Endothelial cell of umbilical vein (primary cell): Measurements from ENCODE around the gene PTDSS2. TPM values are rescaled to one million over a fixed set of nuclear protein-coding genes. Genes with fewer than 3 reads are reported as not detected.

Experiments
- BruUV-seq: library from RNA; stranded (reverse); fragments of 400-500 nt; replicated peaks from 2 replicates; lab custom pipeline; 2021; lab: Mats Ljungman, UMichigan
- CTCF ChIA-PET: fragments of 300-600, 350-600 bp; sonication (Branson Sonifier 250); formaldehyde crosslinking; loops from one replicate; lab custom pipeline; 2021; ENCODE audit warnings: antibody characterized with exemption, inconsistent platforms; lab: Charles Lee
- POLR2A ChIA-PET: fragments of 300-600, 350-600 bp; sonication (Branson Sonifier 250); formaldehyde crosslinking; loops from one replicate; lab custom pipeline; 2021; ENCODE audit warnings: antibody characterized with exemption, inconsistent platforms; lab: Charles Lee
- DNase-seq: peaks from one replicate; pipeline ENCODE4 v3.0.0-alpha.2; 2011; ENCODE audit warnings: low read depth, low spot score
- FAIRE-seq: peaks from 2 replicates; lab custom pipeline; 2011; peaks lifted over from hg19 to GRCh38; lab: Jason Lieb, UNC
- H2AFZ ChIP-seq: 2 replicates; pipeline ENCODE4 v1.6.0; 2012; ENCODE audit warnings: low read depth, low read length, control low read depth, inconsistent platforms
- H3K27ac ChIP-seq: 2 replicates; pipeline ENCODE4 v1.5.1; 2011; ENCODE audit warnings: low read depth, mild to moderate bottlenecking, control low read depth, low read length, moderate library complexity; ENCODE audit not compliant: insufficient read depth
- H3K27me3 ChIP-seq, 2 experiments: 2 replicates each; pipeline versions ENCODE4 v1.6.0 to v1.6.1; 2011; ENCODE audit warnings: low read length in 2 of 2, mixed read lengths in 1 of 2; ENCODE audit not compliant: control insufficient read depth in 2 of 2, insufficient read depth in 2 of 2
- H3K36me3 ChIP-seq, 2 experiments: 2 replicates in 1 of 2; 3 replicates in 1 of 2; pipeline ENCODE4 v1.5.1; 2011; ENCODE audit warnings: low read length in 2 of 2, mild to moderate bottlenecking in 1 of 2, moderate library complexity in 1 of 2; ENCODE audit not compliant: control insufficient read depth in 2 of 2, insufficient read depth in 2 of 2; ENCODE audit errors: extremely low read depth in 1 of 2
- H3K4me1 ChIP-seq: 3 replicates; pipeline ENCODE4 v1.5.1; 2011; ENCODE audit warnings: mild to moderate bottlenecking, low read length; ENCODE audit not compliant: control insufficient read depth, insufficient read depth; ENCODE audit errors: extremely low read depth
- H3K4me2 ChIP-seq: 2 replicates; pipeline ENCODE4 v1.6.1; 2011; ENCODE audit warnings: low read length, control low read depth, mixed read lengths; ENCODE audit not compliant: insufficient read depth
- H3K4me3 ChIP-seq, 3 experiments: fragments of 200-600 bp in 1 of 3; sonication (generic), shearing (Covaris generic) in 1 of 3; replicated peaks in 1 of 3; 2 replicates each; pipeline ENCODE4 v1.5.1; 2011 to 2016; ENCODE audit warnings: control low read depth in 3 of 3, low read length in 3 of 3, mild to moderate bottlenecking in 2 of 3, inconsistent platforms in 1 of 3, low read depth in 1 of 3, moderate library complexity in 1 of 3; ENCODE audit not compliant: insufficient read depth in 1 of 3
- H3K79me2 ChIP-seq: 2 replicates; pipeline ENCODE4 v1.6.0; 2012; ENCODE audit warnings: low read length, inconsistent platforms; ENCODE audit not compliant: control insufficient read depth, insufficient read depth
- H3K9ac ChIP-seq: replicated peaks from 2 replicates; pipeline ENCODE3; 2011; ENCODE audit warnings: low read length, control low read depth; ENCODE audit not compliant: insufficient read depth; ENCODE audit errors: extremely low read depth
- H3K9me1 ChIP-seq: replicated peaks from 3 replicates; pipeline ENCODE4 v1.6.0; 2011; ENCODE audit warnings: mild to moderate bottlenecking, low read length; ENCODE audit not compliant: control insufficient read depth, insufficient read depth; ENCODE audit errors: extremely low read depth
- H3K9me3 ChIP-seq: replicated peaks from 2 replicates; pipeline ENCODE4 v1.5.1; 2012; ENCODE audit warnings: low read length, inconsistent platforms; ENCODE audit not compliant: control insufficient read depth, insufficient read depth
- H4K20me1 ChIP-seq: replicated peaks from 2 replicates; pipeline ENCODE3; 2011; ENCODE audit warnings: mild to moderate bottlenecking, low read length; ENCODE audit not compliant: control insufficient read depth, insufficient read depth; ENCODE audit errors: extremely low read depth
- EZH2 ChIP-seq: IDR thresholded peaks from 2 replicates; pipeline ENCODE4 v1.6.1; 2012; ENCODE audit warnings: borderline replicate concordance, low read depth, mild to moderate bottlenecking, moderate library complexity, low read length, inconsistent platforms; ENCODE audit not compliant: severe bottlenecking
- FOS ChIP-seq: IDR thresholded peaks from 2 replicates; pipeline ENCODE4 v1.6.1; 2011; ENCODE audit warnings: mild to moderate bottlenecking, low read length, moderate library complexity, borderline replicate concordance; ENCODE audit not compliant: insufficient read depth
- GATA2 ChIP-seq: IDR thresholded peaks from 2 replicates; pipeline ENCODE4 v1.7.0; 2011; ENCODE audit warnings: low read depth, mild to moderate bottlenecking, moderate library complexity, mixed read lengths, low read length; ENCODE audit not compliant: insufficient read length, insufficient read depth
- JUN ChIP-seq: IDR thresholded peaks from 2 replicates; pipeline ENCODE4 v1.6.1; 2011; ENCODE audit warnings: borderline replicate concordance, low read depth; ENCODE audit not compliant: insufficient read length, insufficient read depth
- MAX ChIP-seq: IDR thresholded peaks from 2 replicates; pipeline ENCODE4 v1.6.1; 2011; ENCODE audit not compliant: insufficient read depth, insufficient read length
- MYC ChIP-seq: IDR thresholded peaks from one replicate; pipeline ENCODE4 v1.6.1; 2011; ENCODE audit warnings: mild to moderate bottlenecking, low read depth, low read length
- POLR2A ChIP-seq: IDR thresholded peaks from 2 replicates; pipeline ENCODE4 v1.6.1; 2012; ENCODE audit warnings: low read depth, mild to moderate bottlenecking, control low read depth, low read length
- POLR2AphosphoS5 ChIP-seq: IDR thresholded peaks from 2 replicates; pipeline ENCODE4 v1.6.1; 2012; ENCODE audit warnings: low read depth, mild to moderate bottlenecking, control low read depth, low read length, moderate library complexity; ENCODE audit not compliant: insufficient read depth
- dilution Hi-C: fragments of 300-500 bp; cut with MboI; formaldehyde crosslinking; loops from one replicate; pipeline ENCODE4 v1.15.0; 2019; ENCODE audit warnings: low sequenced_read_pairs; ENCODE audit not compliant: extremely low pct_ligation_motif_present
- intact Hi-C: fragments of 100-400 bp; cut with micrococcal nuclease; formaldehyde crosslinking; loops from one replicate; pipeline ENCODE4 v1.10.0; 2022
- polyA plus RNA-seq, 4 experiments: library from polyadenylated mRNA; depleted of rRNA in 3 of 4; stranded (reverse) in 3 of 4; unstranded in 1 of 4; fragments of >200 nt; gene quantifications; 2 replicates each; pipeline versions ENCODE4 v1.2.1 to v1.2.3, GENCODE V29; 2011 to 2012; ENCODE audit warnings: missing spikeins in 1 of 4
- total RNA-seq: library from RNA; stranded (reverse); gene quantifications from 2 replicates; pipeline ENCODE4 v1.2.3, GENCODE V29; 2021
- TF ChIP-seq, protein P1 (sequence below), 2 donors: IDR thresholded peaks; 1 replicate in 1 of 2; 2 replicates in 1 of 2; pipeline ENCODE4 v1.5.1; 2011; ENCODE audit warnings: low read length in 2 of 2, mild to moderate bottlenecking in 2 of 2, moderate library complexity in 2 of 2, control low read depth in 1 of 2, inconsistent platforms in 1 of 2, low read depth in 1 of 2; ENCODE audit not compliant: insufficient read depth in 1 of 2; ENCODE audit errors: extremely low read depth in 1 of 2

The PTDSS2 gene
- total and polyA plus RNA-seq, 2 donors (not counting 3 experiments of a cell fraction or from before 2014, with no cell fraction given) = 41.4 to 46.8 TPM

- no peak overlapping the region for H3K4me2 ChIP-seq
- H4K20me1 ChIP-seq = no peaks in the 10 kb centered on the region
- FAIRE-seq (no peak), DNase-seq (no peak)
- peaks cover 16% of the 10 kb centered on the region for H3K79me2 ChIP-seq
- dilution Hi-C loops (no loop called here), intact Hi-C loops (loop anchor here (2.0 to 5.0 kb wide), 2 partner anchors 23 to 159 kb away; partner anchors contain the start of genes DEAF1, LMNTD2, RASSF7 and TMEM80)
- H2AFZ ChIP-seq = peak overlapping the region; percentile 10
- H3K27me3 ChIP-seq = no peaks in the 10 kb centered on the region
- no peak overlapping the region for H3K27ac ChIP-seq
- H3K9me3 ChIP-seq = no peaks in the 10 kb centered on the region
- peaks cover 2 to 4% of the 10 kb centered on the region in 2 experiments for H3K36me3 ChIP-seq
- H3K9me1 ChIP-seq = no peaks in the 10 kb centered on the region
- TF ChIP-seq FOS (no peak), POLR2A (no peak), MAX (no peak)
- BruUV-seq = no TSS peak
- POLR2A ChIA-PET = interaction anchor here (0.6 kb wide), 1 partner anchor 189 kb away, joined by 3 read pairs; no protein-coding TSS in a partner anchor
- H3K4me3 ChIP-seq = no peak overlapping the region
- CTCF ChIA-PET = no interaction called here
- peaks cover 3% of the 10 kb centered on the region for H3K4me1 ChIP-seq
- H3K9ac ChIP-seq = no peak overlapping the region
Measured at GRCh38 chr11:537622-538430, 87.7 kb downstream of the PTDSS2 start.

- Histone ChIP-seq H3K4me3 (no peak overlapping the region), H3K27ac (no peak overlapping the region)
- POLR2A ChIA-PET = no interaction called here
Measured at GRCh38 chr11:538431-539051, 88.5 kb downstream of the PTDSS2 start.

More at GRCh38 chr11:538431-539051, 88.5 kb downstream of the PTDSS2 start:
- dilution Hi-C loops = no loop called here
- peaks cover 14% of the 10 kb centered on the region for H3K79me2 ChIP-seq
- no peaks in the 10 kb centered on the region for H3K9me3 ChIP-seq
- no peak for FAIRE-seq
- no peak overlapping the region for H3K9ac ChIP-seq
- intact Hi-C loops = loop anchor here (5.0 kb wide), 1 partner anchor 159 kb away; the partner anchor contains the start of genes DEAF1 and TMEM80
- no TSS peak for BruUV-seq
- H4K20me1 ChIP-seq = no peaks in the 10 kb centered on the region
- TF ChIP-seq FOS (no peak), MYC (no peak), EZH2 (no peak), GATA2 (no peak), POLR2A (no peak), MAX (no peak), POLR2AphosphoS5 (no peak), JUN (no peak)
- TF ChIP-seq, protein P1, sequence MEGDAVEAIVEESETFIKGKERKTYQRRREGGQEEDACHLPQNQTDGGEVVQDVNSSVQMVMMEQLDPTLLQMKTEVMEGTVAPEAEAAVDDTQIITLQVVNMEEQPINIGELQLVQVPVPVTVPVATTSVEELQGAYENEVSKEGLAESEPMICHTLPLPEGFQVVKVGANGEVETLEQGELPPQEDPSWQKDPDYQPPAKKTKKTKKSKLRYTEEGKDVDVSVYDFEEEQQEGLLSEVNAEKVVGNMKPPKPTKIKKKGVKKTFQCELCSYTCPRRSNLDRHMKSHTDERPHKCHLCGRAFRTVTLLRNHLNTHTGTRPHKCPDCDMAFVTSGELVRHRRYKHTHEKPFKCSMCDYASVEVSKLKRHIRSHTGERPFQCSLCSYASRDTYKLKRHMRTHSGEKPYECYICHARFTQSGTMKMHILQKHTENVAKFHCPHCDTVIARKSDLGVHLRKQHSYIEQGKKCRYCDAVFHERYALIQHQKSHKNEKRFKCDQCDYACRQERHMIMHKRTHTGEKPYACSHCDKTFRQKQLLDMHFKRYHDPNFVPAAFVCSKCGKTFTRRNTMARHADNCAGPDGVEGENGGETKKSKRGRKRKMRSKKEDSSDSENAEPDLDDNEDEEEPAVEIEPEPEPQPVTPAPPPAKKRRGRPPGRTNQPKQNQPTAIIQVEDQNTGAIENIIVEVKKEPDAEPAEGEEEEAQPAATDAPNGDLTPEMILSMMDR (IDR thresholded peaks at IDR 0.05; ENCODE audit: extremely low read depth in 1 of 2, insufficient read depth in 1 of 2, low read depth in 1 of 2, low read length in 2 of 2) = no peak
- H3K4me2 ChIP-seq = no peak overlapping the region
- H3K27me3 ChIP-seq = no peaks in the 10 kb centered on the region
- peaks cover 0 to 1% of the 10 kb centered on the region in 2 experiments for H3K36me3 ChIP-seq
- no peak overlapping the region for H2AFZ ChIP-seq
- CTCF ChIA-PET = no interaction called here
- DNase-seq = no peak
- no peaks in the 10 kb centered on the region for H3K9me1 ChIP-seq
- H3K4me1 ChIP-seq = peaks cover 3% of the 10 kb centered on the region
